Adipose tissue (tissue), 3 donors: ENCODE measurements around the gene MTSS2. TPM values are rescaled to one million over a fixed set of nuclear protein-coding genes. Genes with fewer than 3 reads are reported as not detected.
A peak's percentile ranks its signal among the peaks of the same experiment; 100 is the strongest.

Experiments
- H3K27ac ChIP-seq: one replicate; pipeline ENCODE4 v1.5.1; 2013; ENCODE audit warnings: low read depth, low read length
- WGBS, 3 donors: extraction: QIAGEN DNeasy Blood & Tissue Kit; methylation state at CpG; one replicate each; pipeline ENCODE4 v1.1.7; 2013; 5-methylcytosine and 5-hydroxymethylcytosine counted together
- polyA plus RNA-seq, 3 donors: library from polyadenylated mRNA; stranded (reverse); fragments of 200-250 nt; gene quantifications; one replicate each; pipeline ENCODE4 v1.2.3, GENCODE V29; 2013
- donor health status: healthy with polysubstance abuse.
- donor health status: Bipolar disorder and iron deficiency.
- donor health status: healthy.

Gene MTSS2
- 10 to 100 TPM in 2 of 3 donors, 1 to 10 TPM in 1; 9.4 to 36.6 (median 32.7) TPM for polyA plus RNA-seq

- 0% methylated on average over 29 to 72 of the region's 72 CpGs for WGBS, 3 donors
- H3K27ac ChIP-seq, result no peak within 1 kb of the TSS
These were observed at the start of gene MTSS2 for GRCh38 chr16:70685938-70686375. MTSS2 (minus strand) TSS chr16:70686053; CDS start chr16:70685791, 262 bp downstream.

- 65 to 86% (median 77%) methylated on average over 13 of the region's 13 CpGs for WGBS, 3 donors
- H3K27ac ChIP-seq, result no peak overlapping the region
These were observed 49.5 kb upstream of the MTSS2 start for GRCh38 chr16:70735141-70735979.

GRCh38 chr16:70734522-70735095, 48.8 kb upstream of the MTSS2 start:
- 78 to 95% (median 90%) methylated on average over 4 of the region's 4 CpGs for WGBS, 3 donors
- H3K27ac ChIP-seq, result no peak overlapping the region

GRCh38 chr16:70730944-70731343, 45.1 kb upstream of the MTSS2 start:
- no peak overlapping the region for H3K27ac ChIP-seq
- 92 to 95% (median 94%) methylated on average over 3 of the region's 3 CpGs for WGBS, 3 donors

GRCh38 chr16:70730031-70730430, 44.2 kb upstream of the MTSS2 start:
- H3K27ac ChIP-seq, result no peak overlapping the region
- WGBS, 3 donors, result 85 to 93% (median 87%) methylated on average over 7 of the region's 7 CpGs

- H3K27ac ChIP-seq, result no peak overlapping the region
- 97 to 98% (median 97%) methylated on average over 8 of the region's 8 CpGs for WGBS, 3 donors
These were observed 43.4 kb upstream of the MTSS2 start for GRCh38 chr16:70729292-70729691.

GRCh38 chr16:70728150-70728549, 42.3 kb upstream of the MTSS2 start:
- WGBS, 3 donors, result 71 to 94% (median 87%) methylated on average over 9 of the region's 9 CpGs
- H3K27ac ChIP-seq, result no peak overlapping the region

- no peak overlapping the region for H3K27ac ChIP-seq
- 53 to 79% (median 56%) methylated on average over 9 of the region's 9 CpGs for WGBS, 3 donors
These were observed 41.1 kb upstream of the MTSS2 start for GRCh38 chr16:70726892-70727361.

GRCh38 chr16:70725912-70726828, 40.3 kb upstream of the MTSS2 start:
- 68 to 75% (median 72%) methylated on average over 31 of the region's 31 CpGs for WGBS, 3 donors
- H3K27ac ChIP-seq, result peak overlapping the region; percentile 60

- H3K27ac ChIP-seq, result no peak overlapping the region
- WGBS, 3 donors, result 55 to 78% (median 69%) methylated on average over 22 of the region's 22 CpGs
These were observed 39.4 kb upstream of the MTSS2 start for GRCh38 chr16:70725024-70725911.

- no peak overlapping the region for H3K27ac ChIP-seq
- 80 to 97% (median 96%) methylated on average over 15 of the region's 15 CpGs for WGBS, 3 donors
These were observed 38.5 kb upstream of the MTSS2 start for GRCh38 chr16:70724146-70725023.

- no peak overlapping the region for H3K27ac ChIP-seq
- WGBS, 3 donors, result 76 to 96% (median 91%) methylated on average over 6 of the region's 6 CpGs
These were observed 37.9 kb upstream of the MTSS2 start for GRCh38 chr16:70723740-70724145.

GRCh38 chr16:70721202-70721963, 35.5 kb upstream of the MTSS2 start:
- 89 to 91% (median 89%) methylated on average over 18 of the region's 18 CpGs for WGBS, 3 donors
- no peak overlapping the region for H3K27ac ChIP-seq

GRCh38 chr16:70720425-70721201, 34.8 kb upstream of the MTSS2 start:
- H3K27ac ChIP-seq, result no peak overlapping the region
- 94 to 98% (median 95%) methylated on average over 18 of the region's 18 CpGs for WGBS, 3 donors

- 96 to 98% (median 98%) methylated on average over 9 of the region's 9 CpGs for WGBS, 3 donors
- H3K27ac ChIP-seq, result no peak overlapping the region
These were observed 31.2 kb upstream of the MTSS2 start for GRCh38 chr16:70717065-70717464.
